ENCODE data around the gene ASPRV1.
"Not testable (repeated sequence)": the region's sequence is repeated elsewhere in the genome, so short reads cannot be mapped to it uniquely, and the experiment has no call there.

ASPRV1 gene

DNA sequence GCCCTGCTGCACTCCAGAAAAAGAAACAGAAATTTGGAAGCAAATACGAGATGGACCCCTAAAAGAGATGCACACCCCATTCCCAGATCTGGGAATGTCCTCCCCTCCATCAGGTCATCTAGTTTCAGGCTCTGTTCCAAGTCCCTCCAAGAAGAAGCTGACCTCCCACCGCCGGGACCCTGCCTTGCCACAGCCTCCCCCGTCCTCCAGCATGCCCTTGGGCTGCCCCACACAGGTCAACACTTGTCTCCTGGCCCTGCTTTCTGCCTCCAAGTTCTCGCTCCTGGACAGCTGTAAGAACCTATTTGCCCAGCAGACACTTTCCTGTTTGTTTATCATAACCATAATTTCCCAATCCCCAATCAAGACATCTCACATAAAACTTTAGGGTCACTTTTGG is 2.0 kb downstream of the ASPRV1 start:
- DNase-seq: no peak

DNA sequence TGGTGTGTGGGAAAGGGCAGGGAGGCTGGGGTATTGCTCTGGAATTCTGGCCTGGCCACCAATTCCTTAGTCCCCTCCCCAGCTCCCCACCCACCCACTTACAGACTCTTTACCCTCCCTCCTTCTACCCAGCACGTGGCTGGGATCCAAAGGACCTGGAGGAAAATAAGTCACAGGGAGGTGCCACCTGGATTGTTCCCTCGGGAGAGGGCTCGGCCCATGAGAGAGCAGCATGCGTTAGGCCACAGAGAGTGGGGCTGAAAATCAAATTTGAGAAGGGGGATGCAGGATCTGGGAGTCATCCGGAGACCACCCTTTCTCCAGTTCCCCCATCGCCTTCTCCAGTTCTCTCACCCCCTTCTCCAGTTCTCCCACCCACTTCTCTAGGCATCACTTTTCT is 3.0 kb downstream of the ASPRV1 start:
- DNase-seq: peak; percentile 24

DNA sequence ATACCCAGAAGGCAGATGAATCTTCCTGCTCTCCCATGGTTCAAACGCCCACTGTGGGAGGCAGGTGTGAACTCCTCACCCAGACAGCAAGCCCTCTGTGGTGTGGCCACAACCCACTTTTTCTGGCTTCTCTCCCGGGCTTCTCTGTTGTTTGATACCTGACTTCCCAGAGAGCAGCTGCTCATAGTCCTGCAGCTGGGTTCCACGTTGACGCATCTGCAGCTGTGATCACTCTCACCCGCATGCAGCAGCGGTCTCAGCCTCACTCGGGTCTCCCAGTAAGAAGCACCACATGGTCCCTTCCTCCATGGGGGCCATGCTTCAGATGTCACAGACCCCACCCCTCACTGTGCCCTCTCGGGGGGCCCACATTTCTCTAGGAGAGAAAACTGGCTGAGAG is 3.5 kb downstream of the ASPRV1 start:
- DNase-seq: peak; percentile 5

DNA sequence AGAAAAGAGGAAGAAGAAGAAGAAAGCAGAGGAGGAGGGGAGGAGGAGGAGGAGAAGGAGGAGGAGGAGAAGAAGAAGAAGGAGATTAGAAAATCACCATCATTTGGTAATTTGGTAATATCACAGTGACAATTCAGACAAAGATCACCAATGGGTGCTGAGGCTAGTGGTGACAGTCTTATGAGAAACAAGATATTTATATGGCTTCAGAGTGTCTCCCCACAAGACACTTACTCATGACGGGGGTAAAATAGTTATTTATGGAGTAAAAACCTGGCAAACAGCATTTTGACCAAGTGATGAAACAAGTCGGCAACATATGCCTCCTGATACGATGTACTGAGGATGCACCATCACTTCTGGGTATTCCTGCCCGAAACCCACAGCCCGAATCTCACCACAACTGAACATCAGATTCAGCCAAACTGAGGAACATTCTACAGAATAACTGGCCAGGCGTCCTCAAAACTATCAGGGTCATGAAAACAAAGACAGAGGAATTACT is 4.9 kb downstream of the ASPRV1 start:
- no peak for DNase-seq

DNA sequence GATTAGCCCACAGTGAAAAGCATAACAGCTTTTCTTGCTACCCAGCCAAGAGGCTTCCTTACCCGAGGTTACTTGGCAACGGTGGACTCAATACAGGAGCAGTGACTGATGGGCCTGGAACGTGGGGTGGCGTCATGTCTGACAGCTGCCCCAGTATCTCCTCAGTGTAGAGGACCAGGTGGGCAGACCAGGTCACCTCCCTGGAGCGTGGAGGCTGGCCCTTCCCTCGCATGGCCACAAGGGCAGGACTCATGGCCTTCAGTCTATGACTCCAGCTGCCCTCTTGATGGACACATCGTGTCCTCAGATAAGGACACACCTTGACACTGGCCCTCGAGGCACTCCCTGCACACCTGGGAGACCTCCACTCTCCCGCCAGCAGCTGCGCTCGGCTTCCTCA is 6.4 kb downstream of the ASPRV1 start:
- no peak for DNase-seq

DNA sequence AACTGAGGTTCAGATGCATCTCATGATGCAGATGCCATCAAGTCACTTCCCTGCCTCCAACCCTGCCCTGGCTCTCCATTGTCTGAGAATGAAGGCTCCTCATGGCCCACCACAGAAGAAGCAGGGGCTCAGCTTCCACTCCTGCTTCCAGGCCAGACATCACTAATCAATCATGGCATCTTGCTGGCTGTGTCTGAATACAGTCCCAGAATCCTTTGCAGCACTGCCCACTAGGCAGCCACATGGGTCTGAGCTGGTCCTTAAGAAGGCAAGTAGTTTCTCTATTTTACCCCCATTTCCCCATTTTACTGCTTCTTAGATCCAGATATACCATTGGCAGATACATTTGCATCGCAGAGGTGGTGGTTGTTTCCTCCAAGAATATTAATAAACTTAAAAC is 7.3 kb downstream of the ASPRV1 start:
- DNase-seq: no peak

DNA sequence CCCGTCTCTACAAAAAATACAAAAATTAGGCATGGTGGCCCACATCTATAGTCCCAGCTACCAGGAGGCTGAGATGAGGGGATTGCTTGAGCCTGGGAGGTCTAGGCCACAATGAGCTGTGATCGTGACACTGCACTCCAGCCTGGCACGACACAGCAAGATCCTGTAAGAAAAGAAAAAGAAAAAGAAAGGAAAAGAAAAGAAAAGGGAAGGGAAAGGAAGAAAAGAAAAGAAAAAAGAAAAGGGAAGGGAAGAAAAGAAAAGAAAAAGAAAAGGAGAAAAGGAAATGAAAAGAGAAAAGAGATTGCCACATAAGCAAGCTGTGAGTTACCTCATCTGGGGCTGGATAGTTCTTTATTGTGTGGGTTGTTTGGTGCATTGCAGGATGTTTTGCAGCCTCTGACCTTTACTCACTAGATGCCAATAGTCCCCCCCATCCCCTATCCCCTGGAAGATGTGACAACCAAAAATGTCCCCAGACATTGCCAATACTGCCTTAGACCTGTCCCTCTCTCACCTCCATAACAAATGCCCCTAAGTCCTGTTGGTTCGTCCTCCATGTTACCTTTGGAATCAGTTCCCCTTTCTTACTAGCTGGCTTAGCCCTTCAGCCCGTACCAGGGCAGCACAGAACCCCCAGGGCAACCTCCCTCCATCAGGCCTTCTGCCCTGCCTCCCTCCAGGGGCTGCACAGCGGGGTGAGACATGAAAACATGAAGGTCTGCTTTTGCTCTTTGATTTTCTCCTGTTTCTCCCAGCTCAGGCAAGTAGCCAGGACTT is 8.9 kb downstream of the ASPRV1 start:
- no peak for DNase-seq

DNA sequence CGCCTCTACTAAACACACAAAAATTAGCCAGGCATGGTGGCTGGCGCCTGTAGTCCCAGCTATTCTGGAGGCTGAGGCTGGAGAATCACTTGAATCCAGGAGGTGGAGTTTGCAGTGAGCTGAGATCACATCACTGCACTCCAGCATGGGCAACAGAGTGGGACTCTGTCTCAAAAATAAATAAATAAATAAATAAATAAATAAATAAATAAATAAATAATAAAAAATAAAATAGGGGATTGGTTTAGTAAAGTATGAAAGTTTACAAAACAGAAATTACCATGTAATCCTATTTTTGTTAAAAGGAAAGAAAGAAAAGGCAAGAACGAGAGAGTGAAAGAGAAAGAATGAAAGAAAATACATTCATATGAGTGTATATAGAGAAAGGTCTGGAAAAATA is 10.8 kb downstream of the ASPRV1 start:
- DNase-seq: not testable (repeated sequence)

DNA sequence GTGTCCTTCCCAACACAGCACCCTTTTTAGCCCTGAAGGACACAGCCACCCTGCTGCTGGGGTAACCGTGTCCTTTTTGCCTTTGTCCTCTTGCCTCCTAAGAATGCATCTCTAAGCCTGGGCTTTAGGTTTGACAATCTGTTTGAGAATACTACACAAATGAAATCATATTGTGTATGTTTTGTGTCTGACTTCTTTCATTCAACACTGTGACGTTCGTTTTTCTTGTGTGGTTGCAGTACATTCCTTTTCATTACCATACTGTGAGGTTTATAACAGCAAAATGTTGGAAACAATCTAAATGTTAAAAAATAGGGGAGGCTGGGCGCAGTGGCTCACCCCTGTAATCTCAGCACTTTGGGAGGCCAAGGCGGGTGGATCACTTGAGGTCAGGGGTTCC is 11.2 kb downstream of the ASPRV1 start:
- DNase-seq: no peak

DNA sequence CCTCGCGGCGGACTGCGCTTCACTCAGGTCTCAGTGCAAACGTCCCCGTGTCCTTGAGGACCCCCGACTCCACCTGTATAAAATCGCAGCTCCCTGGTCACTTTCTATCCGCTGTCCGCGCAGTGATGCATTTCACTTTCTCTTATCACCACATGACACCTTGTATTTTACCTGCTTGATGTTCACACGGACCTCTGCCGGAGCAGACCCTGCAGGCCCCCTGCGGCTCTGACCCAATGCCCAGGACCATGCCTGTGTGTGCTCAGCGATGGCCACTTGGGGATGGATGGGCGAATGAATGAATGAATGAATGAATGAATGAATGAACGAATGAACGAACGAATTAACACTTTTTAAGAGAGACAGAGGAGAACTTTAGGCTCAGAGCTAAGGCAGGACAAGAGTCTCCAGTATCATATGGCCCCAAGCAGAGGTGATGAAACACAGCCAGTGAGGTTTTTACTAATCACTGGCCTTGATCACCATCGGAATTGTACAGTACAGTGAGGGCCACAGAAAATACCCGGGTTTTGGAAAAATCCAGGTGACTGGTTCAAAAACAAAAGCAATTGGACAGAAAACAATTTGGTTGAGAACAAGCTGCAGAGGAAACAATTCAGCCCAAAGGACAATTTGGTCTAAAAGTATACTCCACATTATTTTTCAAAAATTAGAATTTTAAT is 12.3 kb downstream of the ASPRV1 start:
- no peak for DNase-seq

DNA sequence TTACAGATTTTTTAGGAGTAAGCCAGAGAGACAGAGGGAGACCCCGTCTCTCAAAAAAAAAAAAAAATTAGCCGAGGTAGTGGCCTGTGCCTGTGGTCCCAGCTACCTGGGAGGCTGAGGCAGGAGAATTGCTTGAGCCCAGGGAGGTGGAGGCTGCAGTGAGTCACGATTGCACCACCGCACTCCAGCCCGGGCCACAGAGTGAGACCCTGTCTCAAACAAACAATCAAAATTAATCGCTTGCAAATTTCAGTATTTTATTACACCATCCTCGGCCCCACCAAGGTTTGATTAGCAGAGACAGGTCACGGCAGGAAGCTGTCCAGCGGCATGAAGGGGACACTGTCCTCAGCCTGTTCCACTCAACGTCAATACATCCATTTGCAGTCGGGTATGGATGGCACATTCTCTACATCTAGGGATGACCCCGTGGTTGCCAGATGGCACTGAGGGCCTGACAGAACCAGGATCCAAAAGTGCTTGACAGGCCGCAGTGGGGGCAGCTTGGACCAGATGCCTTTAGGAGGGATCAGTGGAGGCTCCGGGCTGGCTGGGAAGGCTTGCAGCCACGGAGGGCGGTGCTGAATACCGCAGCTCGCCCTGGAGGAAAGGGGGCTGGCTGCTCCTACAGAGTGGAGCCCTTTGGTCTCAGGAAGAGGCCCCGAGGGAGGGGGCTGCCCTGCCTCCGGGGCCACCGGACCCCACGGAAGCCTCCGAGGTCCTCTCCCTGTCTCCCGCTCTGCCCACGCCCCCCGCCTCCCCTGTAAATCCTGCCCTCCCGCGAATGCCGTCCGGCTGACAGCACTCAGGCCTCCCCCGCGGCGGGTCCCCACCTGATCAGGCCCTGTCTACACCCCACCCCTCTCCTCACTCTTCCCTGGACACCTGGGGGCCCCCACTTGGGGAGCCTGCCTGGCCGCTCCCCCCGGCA is 13.1 kb downstream of the ASPRV1 start:
- no peak for DNase-seq

DNA sequence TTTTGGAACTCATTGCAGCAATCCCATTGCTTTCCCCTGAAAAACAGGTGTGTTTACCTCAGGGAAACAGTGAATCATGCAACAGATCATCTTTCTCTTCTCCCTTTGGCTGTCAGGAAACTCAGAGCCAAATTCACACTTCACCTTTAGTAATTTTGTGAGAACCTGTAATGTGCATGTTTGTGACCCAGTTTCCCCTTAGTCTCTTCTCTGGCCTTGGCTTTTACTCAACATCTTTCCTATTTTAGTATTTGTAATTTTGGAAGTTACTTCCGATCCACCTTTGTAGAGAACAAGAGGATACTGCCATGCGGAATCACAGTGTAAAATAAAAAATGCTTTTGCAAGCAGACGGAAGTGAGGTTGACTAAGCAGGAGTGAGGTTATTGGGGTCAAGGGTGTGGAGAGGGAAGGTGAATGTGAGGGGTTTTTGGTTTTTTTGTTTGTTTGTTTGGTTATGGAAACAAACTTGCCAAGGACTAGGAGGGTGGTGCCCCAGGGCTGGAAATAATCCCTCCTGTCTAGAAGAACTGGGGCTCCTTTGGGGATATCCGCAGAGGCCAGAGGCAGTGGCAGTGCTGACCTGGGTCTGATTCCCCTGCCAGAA is 14.0 kb downstream of the ASPRV1 start:
- DNase-seq: no peak

DNA sequence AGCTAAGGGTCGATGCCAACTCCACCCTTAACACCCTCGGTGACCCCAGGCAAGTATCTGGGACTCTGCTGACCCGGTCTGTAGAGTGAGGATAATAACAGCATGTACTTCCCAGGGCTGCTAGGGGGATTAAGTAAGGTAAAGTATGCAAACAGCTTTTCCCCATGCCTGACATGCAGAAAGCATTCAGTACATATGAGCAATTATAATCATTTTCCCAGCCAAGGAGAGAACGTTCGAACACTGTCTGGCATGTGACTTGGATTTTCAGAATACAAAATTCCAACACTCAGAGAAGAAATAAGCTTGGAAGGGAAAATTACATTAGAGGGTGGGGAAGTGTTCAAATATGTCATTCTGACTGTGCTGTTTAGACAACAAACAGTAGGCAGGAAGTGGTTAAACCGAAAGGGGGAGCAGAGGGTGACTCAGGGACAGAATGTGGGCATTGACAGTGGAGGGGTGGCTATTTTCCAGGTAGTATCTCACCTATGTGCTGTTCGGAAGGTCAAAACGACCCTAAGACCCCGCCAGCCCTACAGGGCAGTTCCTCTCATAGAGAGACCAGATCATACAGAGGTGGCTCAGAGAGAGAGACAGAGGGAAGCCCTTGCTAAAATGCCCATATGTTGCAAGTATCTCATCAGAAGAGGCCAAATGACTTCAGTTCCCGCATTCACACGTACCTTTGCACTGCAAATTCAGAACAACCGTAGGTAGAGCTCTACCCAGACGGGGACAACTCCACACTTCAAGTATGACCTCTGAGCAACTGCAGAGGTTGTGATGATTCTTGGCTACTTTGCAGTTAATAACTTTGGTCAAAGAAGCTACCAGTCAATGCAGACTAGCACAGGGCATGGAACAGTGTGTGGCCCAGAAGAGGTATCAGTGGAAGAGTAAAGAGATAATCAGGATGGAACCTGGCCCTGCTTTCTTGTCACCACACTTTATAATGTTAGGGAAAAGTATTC is 14.8 kb downstream of the ASPRV1 start:
- no peak for DNase-seq

DNA sequence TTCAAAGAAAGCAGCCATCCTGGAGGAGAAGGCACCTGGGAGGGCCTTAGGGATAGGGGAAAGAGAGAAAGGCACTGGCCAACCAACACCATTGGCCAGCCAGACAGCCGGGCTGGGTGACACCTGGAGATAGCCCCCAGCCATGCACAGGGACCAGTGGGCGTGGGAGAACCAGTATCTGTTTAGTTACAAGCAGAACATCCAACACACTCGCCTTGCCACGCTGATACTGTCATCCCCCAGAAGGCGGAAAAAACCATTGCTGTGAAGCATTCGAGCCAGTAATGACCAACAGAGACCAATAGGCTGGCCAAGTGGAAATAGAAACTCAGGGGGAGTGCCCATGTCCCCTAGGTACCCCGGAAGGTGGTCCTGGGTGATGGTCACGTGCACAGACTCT is 15.5 kb downstream of the ASPRV1 start:
- DNase-seq: no peak

DNA sequence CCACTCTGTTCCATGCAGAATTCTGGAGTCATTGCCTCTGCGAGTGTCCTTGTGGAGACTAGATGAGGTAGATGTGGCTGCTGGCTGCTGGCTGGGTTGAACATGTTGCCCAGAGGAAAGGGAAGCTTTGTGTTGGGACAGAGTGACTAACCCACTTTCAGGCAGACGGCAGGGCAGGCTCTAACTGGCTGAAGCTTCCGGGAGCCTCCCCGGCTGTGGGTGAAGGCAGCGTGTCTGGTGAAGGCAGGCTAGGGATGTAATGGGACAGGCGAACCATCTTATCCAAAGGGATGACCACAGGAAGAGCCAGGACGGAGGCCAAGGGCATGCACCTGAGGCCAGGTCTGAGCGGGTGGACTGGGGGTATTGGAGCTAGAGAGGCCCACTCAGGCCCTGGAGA is 16.0 kb downstream of the ASPRV1 start:
- no peak for DNase-seq

DNA sequence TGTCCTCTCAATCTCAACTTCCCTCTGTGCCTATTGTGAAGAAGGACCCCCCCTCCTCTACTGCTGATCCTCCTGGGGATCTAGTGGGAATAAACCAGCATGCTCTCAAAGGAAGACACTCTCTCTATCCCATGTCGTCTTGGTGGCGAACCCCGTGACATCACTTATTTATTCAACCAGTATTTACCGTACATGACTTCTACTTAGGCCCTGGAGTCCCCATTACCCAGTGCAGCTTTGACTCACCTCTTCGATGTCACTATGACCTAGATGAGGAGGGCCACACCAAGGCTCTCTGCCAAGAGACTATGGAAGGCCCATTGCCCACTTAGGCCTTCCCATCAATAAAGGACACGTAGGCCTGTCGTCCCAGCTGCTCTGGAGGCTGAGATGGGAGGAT is 16.7 kb downstream of the ASPRV1 start:
- DNase-seq: no peak

DNA sequence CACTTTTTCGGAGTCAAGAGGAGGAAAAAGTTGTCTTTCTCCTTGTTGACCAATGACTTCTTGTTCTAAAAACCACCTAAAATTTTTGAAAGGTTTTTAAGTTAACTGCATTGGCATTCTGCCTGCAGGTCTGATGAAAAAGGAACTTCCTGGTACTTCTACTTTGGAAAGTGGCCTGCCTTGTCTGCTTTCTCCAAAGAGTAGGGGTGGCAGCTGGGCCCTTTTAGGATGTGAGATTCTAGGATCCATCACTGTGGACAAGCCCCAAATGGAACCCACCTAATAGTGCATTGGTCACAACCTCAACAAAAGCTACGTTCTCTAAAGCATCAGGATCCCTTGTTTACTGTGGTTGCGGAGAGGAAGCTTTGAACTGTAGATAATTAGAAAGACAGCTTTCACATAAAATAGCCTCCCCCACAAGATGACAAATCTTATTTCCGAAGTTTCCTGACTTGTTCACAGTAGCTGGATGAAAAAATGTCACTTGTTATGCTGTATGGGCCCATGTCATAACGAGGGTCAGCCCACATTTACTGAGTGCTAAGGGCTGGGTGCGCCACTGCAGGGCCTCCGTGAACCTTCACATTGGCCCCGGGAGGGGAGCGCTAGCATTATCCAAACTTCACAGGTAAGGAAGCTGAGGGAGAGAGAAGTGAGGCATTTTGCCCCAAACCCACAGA is 17.4 kb downstream of the ASPRV1 start:
- DNase-seq: no peak

DNA sequence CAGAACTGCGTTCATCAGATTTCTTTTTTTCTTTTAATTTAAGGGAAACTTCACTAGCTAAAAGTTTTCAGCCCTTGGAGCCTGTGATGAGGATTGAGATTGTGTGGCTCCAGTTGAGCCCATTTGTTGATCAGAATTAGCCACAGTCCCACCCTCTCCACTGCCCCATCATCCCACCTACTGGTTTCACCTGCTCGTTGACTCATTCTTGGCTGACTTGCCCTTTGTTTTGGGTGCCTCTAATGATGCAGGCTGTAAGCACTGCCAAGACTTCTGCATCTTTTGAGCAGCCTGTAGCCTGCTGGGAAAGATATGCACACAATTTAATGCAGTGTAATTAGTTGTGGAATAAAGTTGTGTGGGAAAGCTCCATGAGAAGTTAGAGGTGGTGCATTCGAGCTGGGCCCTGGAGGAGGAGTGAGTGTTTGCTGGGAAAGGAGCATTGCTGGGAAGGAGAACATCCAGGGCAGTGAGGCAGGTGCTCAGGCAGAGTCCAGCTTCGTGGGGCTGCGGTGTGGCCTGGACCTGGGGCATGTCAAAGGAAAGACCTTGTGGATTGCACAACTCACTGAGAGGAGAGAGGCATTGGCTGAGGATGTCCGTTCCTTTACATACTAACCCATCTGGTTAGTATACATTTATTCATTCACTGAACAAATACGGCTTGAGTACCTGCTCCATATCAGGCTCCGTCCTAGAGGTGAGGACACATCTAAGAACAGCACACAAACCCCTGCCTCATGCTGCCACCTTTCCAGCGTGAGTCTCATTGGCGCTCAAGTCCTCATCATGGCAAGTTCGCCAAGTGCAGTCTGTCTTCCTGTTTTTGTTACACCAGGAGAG is 18.2 kb downstream of the ASPRV1 start:
- no peak for DNase-seq

DNA sequence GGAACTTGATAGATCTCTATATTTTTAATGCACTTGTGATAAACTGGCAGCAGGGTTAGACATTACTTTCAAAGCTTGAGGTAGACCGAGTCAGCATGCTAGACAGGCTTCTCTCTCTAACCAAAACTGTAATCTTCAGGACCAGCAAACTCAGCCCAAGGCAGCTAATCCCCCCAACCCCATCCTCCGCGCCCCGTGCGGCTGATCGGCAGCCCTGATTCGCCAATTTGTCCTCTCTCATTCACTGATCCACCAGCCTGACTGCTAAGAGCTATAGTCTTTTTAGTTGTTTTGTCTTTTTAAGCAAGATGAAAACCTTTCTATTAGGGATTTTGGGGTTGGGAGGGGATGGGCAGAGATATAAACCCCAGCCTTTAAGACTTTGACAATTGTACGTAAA is 20.7 kb downstream of the ASPRV1 start:
- no peak for DNase-seq

DNA sequence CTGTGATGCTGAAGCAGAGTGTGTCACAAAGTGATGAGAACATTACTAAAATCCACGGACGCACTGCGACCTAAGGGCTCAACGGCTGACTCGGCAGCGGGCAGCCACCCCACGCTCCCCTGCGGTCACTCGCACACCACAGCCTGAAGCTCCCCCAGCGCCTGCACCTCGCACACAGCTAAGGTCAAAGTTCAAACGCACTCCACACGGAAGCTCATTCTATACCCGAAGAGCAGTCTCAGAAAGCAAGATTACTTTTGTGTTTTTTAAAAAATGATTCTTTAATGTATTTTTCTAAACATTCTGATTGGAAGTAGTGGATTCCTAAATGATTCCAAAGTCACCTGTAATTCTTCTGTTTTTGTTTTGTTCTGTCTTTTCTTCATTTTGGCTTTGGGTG is 21.7 kb downstream of the ASPRV1 start:
- no peak for DNase-seq

Measured in DMS79 treated with DMSO at 0.1 percent for 48 hours (cell line).